ENCODE data around the gene KRTAP9-8. TPM values are rescaled to one million over a fixed set of nuclear protein-coding genes. Genes with fewer than 3 reads are reported as not detected.

Gene KRTAP9-8
- polyA plus RNA-seq, 1 donor (not counting 4 experiments of a cell fraction or from before 2014, with no cell fraction given), result not detected

DNA sequence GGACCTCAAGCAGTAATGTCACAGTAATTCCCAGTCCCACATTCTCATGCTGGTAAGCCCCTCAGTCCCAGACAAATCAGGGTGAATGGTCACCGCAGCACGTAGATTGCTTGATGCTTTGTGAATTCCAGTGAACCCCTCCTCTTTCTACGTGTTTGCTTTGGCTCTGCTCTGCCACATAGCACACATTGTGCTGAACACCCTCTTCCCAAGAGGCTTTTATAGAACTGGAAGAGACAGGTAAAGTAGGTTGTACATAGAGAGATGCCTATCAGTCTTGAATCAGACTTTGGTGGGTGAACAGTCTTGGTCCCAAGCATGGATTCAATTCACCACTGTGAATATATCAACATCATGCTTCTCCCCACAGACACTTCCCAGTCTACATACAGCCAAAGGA, 26.8 kb downstream of the KRTAP9-8 start:
- H2AFZ ChIP-seq (ENCODE audit: control insufficient read depth, low read length), result no peak overlapping the region
- dilution Hi-C loops (cut with MboI; ENCODE audit: extremely low pct_ligation_motif_present, low sequenced_read_pairs), result no loop called here
- H4K20me1 ChIP-seq (ENCODE audit: control insufficient read depth, extremely low read depth, insufficient read depth, low read length), result no peaks in the 10 kb centered on the region
- H3K27me3 ChIP-seq (ENCODE audit: control insufficient read depth, extremely low read depth, insufficient read depth, low read length), result peaks cover 3% of the 10 kb centered on the region
- no peak overlapping the region for H3K9ac ChIP-seq (ENCODE audit: control insufficient read depth, extremely low read depth, insufficient read depth, low read length)
- DNase-seq (ENCODE audit: low read depth, low spot score) (no peak), FAIRE-seq (no peak)
- H3K9me1 ChIP-seq (ENCODE audit: control insufficient read depth, extremely low read depth, insufficient read depth, low read length), result no peaks in the 10 kb centered on the region
- no peaks in the 10 kb centered on the region for H3K79me2 ChIP-seq (ENCODE audit: control insufficient read depth, insufficient read depth, low read length)
- H3K4me2 ChIP-seq (ENCODE audit: control insufficient read depth, extremely low read depth, insufficient read depth, low read depth, low read length), result no peak overlapping the region
- no peaks in the 10 kb centered on the region for H3K36me3 ChIP-seq (ENCODE audit: control insufficient read depth in 2 of 2, extremely low read depth in 1 of 2, insufficient read depth in 2 of 2, low read length in 2 of 2)
- H3K4me1 ChIP-seq (ENCODE audit: control insufficient read depth, extremely low read depth, insufficient read depth, low read length), result no peaks in the 10 kb centered on the region
- H3K4me3 ChIP-seq (ENCODE audit: control insufficient read depth in 2 of 3, extremely low read depth in 1 of 3, insufficient read depth in 2 of 3, low read depth in 1 of 3, low read length in 3 of 3), result no peak overlapping the region
- no peak overlapping the region for H3K27ac ChIP-seq (ENCODE audit: control insufficient read depth, insufficient read depth, low read length)
- no peaks in the 10 kb centered on the region for H3K9me3 ChIP-seq (ENCODE audit: control insufficient read depth, low read depth, low read length)
- TF ChIP-seq EZH2 (IDR thresholded peaks at IDR 0.05; ENCODE audit: low read length), result no peak
- TF ChIP-seq, protein P1, sequence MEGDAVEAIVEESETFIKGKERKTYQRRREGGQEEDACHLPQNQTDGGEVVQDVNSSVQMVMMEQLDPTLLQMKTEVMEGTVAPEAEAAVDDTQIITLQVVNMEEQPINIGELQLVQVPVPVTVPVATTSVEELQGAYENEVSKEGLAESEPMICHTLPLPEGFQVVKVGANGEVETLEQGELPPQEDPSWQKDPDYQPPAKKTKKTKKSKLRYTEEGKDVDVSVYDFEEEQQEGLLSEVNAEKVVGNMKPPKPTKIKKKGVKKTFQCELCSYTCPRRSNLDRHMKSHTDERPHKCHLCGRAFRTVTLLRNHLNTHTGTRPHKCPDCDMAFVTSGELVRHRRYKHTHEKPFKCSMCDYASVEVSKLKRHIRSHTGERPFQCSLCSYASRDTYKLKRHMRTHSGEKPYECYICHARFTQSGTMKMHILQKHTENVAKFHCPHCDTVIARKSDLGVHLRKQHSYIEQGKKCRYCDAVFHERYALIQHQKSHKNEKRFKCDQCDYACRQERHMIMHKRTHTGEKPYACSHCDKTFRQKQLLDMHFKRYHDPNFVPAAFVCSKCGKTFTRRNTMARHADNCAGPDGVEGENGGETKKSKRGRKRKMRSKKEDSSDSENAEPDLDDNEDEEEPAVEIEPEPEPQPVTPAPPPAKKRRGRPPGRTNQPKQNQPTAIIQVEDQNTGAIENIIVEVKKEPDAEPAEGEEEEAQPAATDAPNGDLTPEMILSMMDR (optimal IDR thresholded peaks at IDR 0.05 in 1 of 3, IDR thresholded peaks at IDR 0.05 in 1 of 3, conservative IDR thresholded peaks at IDR 0.05 in 1 of 3; ENCODE audit: extremely low read depth in 1 of 3, insufficient read depth in 2 of 3, low read length in 3 of 3), result no peak

DNA sequence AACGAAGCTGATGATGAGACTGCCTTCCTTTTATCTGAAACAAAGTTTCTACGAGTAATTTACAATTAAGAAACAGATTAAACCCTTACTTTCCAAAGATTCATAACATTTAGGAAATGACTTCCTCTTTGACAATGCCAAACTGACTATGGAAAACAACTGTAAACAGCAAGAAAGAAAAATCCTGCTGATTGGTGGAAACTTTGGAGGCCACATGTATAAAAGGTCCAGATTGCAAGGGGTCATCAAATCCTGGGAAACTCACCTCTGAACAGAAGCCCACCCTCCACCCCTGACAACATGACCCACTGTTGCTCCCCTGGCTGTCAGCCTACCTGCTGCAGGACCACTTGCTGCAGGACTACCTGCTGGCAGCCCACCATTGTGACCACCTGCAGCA, 27.3 kb downstream of the KRTAP9-8 start, which contains the start of gene KRTAP9-6:
KRTAP9-6 (plus strand) TSS at position 301 of the 400 bp plus-strand sequence; CDS start at position 301, 0 bp downstream.
- Histone ChIP-seq H3K79me2 (ENCODE audit: control insufficient read depth, insufficient read depth, low read length) (no peaks in the 10 kb centered on the region), H4K20me1 (ENCODE audit: control insufficient read depth, extremely low read depth, insufficient read depth, low read length) (no peaks in the 10 kb centered on the region), H3K9me3 (ENCODE audit: control insufficient read depth, low read depth, low read length) (no peaks in the 10 kb centered on the region), H3K27me3 (ENCODE audit: control insufficient read depth, extremely low read depth, insufficient read depth, low read length) (peaks cover 3% of the 10 kb centered on the region), H2AFZ (ENCODE audit: control insufficient read depth, low read length) (no peak within 1 kb of the TSS), H3K4me2 (ENCODE audit: control insufficient read depth, extremely low read depth, insufficient read depth, low read depth, low read length) (no peak within 1 kb of the TSS), H3K9me1 (ENCODE audit: control insufficient read depth, extremely low read depth, insufficient read depth, low read length) (no peaks in the 10 kb centered on the region), H3K27ac (ENCODE audit: control insufficient read depth, insufficient read depth, low read length) (no peak within 1 kb of the TSS), H3K4me3 (ENCODE audit: control insufficient read depth in 2 of 3, extremely low read depth in 1 of 3, insufficient read depth in 2 of 3, low read depth in 1 of 3, low read length in 3 of 3) (no peak within 1 kb of the TSS), H3K4me1 (ENCODE audit: control insufficient read depth, extremely low read depth, insufficient read depth, low read length) (no peaks in the 10 kb centered on the region), H3K36me3 (ENCODE audit: control insufficient read depth in 2 of 2, extremely low read depth in 1 of 2, insufficient read depth in 2 of 2, low read length in 2 of 2) (no peaks in the 10 kb centered on the region), H3K9ac (ENCODE audit: control insufficient read depth, extremely low read depth, insufficient read depth, low read length) (no peak within 1 kb of the TSS)
- TF ChIP-seq, protein P1 (optimal IDR thresholded peaks at IDR 0.05 in 1 of 3, IDR thresholded peaks at IDR 0.05 in 1 of 3, conservative IDR thresholded peaks at IDR 0.05 in 1 of 3; ENCODE audit: extremely low read depth in 1 of 3, insufficient read depth in 2 of 3, low read length in 3 of 3), result no peak
- TF ChIP-seq EZH2 (IDR thresholded peaks at IDR 0.05; ENCODE audit: low read length), result no peak
- dilution Hi-C loops (cut with MboI; ENCODE audit: extremely low pct_ligation_motif_present, low sequenced_read_pairs), result no loop called here
- FAIRE-seq, result no peak
- no peak for DNase-seq (ENCODE audit: low read depth, low spot score)
